Gastroesophageal sphincter (tissue), 4 donors: Measurements from ENCODE around the gene CD55. TPM values are rescaled to one million over a fixed set of nuclear protein-coding genes. Genes with fewer than 3 reads are reported as not detected.

Experiments used
- ATAC-seq: fragments of 150-250 bp; one replicate; pipeline ENCODE4 v1.9.1; 2016; ENCODE audit warnings: mild to moderate bottlenecking, moderate library complexity
- H3K27ac ChIP-seq, 4 donors: fragments of 200-600 bp; sonication (generic) in 3 of 4; 1 replicate in 3 of 4; 2 replicates in 1 of 4; pipeline ENCODE4 v1.5.1; 2016 to 2019
- H3K27me3 ChIP-seq: fragments of 200-600 bp; sonication (generic); one replicate; pipeline ENCODE4 v1.5.1; 2019
- H3K36me3 ChIP-seq, 2 donors: fragments of 200-600 bp; sonication (generic); one replicate each; pipeline ENCODE4 v1.5.1; 2019; ENCODE audit warnings: control low read depth in 1 of 2
- H3K4me1 ChIP-seq, 3 donors: fragments of 200-600 bp; sonication (generic); 1 replicate in 2 of 3; 2 replicates in 1 of 3; pipeline ENCODE4 v1.5.1; 2016 to 2019; ENCODE audit warnings: control low read depth in 2 of 3
- H3K4me3 ChIP-seq, 2 donors: fragments of 200-600 bp; sonication (generic); one replicate each; pipeline ENCODE4 v1.5.1; 2019; ENCODE audit warnings: mild to moderate bottlenecking in 1 of 2, moderate library complexity in 1 of 2
- H3K9me3 ChIP-seq, 3 donors: fragments of 200-600 bp; sonication (generic); one replicate each; pipeline ENCODE4 v1.5.1; 2017 to 2019; ENCODE audit warnings: control low read depth in 2 of 3
- CTCF ChIP-seq, 4 experiments: fragments of 200-600 bp in 2 of 4; fragments of 450-650 bp in 2 of 4; sonication (generic) in 1 of 4; IDR thresholded peaks; one replicate each; pipeline ENCODE4 v1.5.1; 2017 to 2019; ENCODE audit warnings: antibody characterized with exemption in 4 of 4, mild to moderate bottlenecking in 2 of 4, moderate library complexity in 2 of 4
- EP300 ChIP-seq: sonication (generic); formaldehyde crosslinking; IDR thresholded peaks from one replicate; pipeline ENCODE4 v1.6.1; 2017; ENCODE audit warnings: antibody characterized with exemption, mild to moderate bottlenecking
- POLR2A ChIP-seq, 2 donors: fragments of 450-650 bp; IDR thresholded peaks; one replicate each; pipeline ENCODE4 v1.6.1; 2017; ENCODE audit warnings: antibody characterized with exemption in 2 of 2, mild to moderate bottlenecking in 2 of 2, moderate library complexity in 1 of 2
- POLR2AphosphoS5 ChIP-seq: sonication (generic); formaldehyde crosslinking; IDR thresholded peaks from one replicate; pipeline ENCODE4 v1.6.1; 2017; ENCODE audit warnings: antibody characterized with exemption
- WGBS, 2 donors: methylation state at CpG; one replicate each; pipeline ENCODE4 v1.1.5; 2018; ENCODE audit warnings: low coverage in 1 of 2; 5-methylcytosine and 5-hydroxymethylcytosine counted together
- total RNA-seq, 4 donors: library from RNA; depleted of rRNA; stranded (reverse); fragments of >200 nt; gene quantifications; one replicate each; pipeline ENCODE4 v1.1.0, GENCODE V29; 2016

CD55 gene
- total RNA-seq, 4 donors from 2014 or later: 24.7 to 78.4 (median 41.5) TPM

GRCh38 chr1:207355513-207356295 lies 34.2 kb downstream of the CD55 start:
- no peaks in the 10 kb centered on the region for H3K27me3 ChIP-seq
- H3K9me3 ChIP-seq: no peaks in the 10 kb centered on the region
- H3K36me3 ChIP-seq: no peaks in the 10 kb centered on the region
- no peaks in the 10 kb centered on the region for H3K4me1 ChIP-seq
- no peak overlapping the region for H3K4me3 ChIP-seq
- WGBS, 2 donors: 85 to 88% methylated on average over 3 of the region's 3 CpGs
- TF ChIP-seq EP300 (no peak), POLR2AphosphoS5 (no peak), POLR2A (IDR thresholded peaks at IDR 0.05) (no peak), CTCF (IDR thresholded peaks at IDR 0.05) (no peak)
- ATAC-seq: no peak
- H3K27ac ChIP-seq: no peak overlapping the region

- Histone ChIP-seq H3K27ac (no peak overlapping the region), H3K27me3 (no peaks in the 10 kb centered on the region), H3K9me3 (no peaks in the 10 kb centered on the region), H3K4me3 (no peak overlapping the region), H3K4me1 (no peaks in the 10 kb centered on the region), H3K36me3 (peaks cover 0 to 34% of the 10 kb centered on the region in 2 donors)
- ATAC-seq: no peak
- TF ChIP-seq POLR2AphosphoS5 (no peak), EP300 (no peak), POLR2A (IDR thresholded peaks at IDR 0.05) (no peak)
- 54 to 66% methylated on average over 2 to 3 of the region's 3 CpGs for WGBS, 2 donors
Measured at GRCh38 chr1:207361029-207361428, 39.6 kb downstream of the CD55 start.

GRCh38 chr1:207361889-207362288 lies 40.4 kb downstream of the CD55 start:
- no peaks in the 10 kb centered on the region for H3K9me3 ChIP-seq
- WGBS, 2 donors: 81 to 86% methylated on average over 1 to 2 of the region's 2 CpGs
- H3K36me3 ChIP-seq: peaks cover 0 to 41% of the 10 kb centered on the region in 2 donors
- ATAC-seq: no peak
- no peak overlapping the region for H3K4me3 ChIP-seq
- no peaks in the 10 kb centered on the region for H3K27me3 ChIP-seq
- H3K27ac ChIP-seq: no peak overlapping the region
- H3K4me1 ChIP-seq: no peaks in the 10 kb centered on the region
- TF ChIP-seq EP300 (no peak), POLR2AphosphoS5 (no peak), POLR2A (IDR thresholded peaks at IDR 0.05) (no peak), CTCF (IDR thresholded peaks at IDR 0.05) (no peak)

DNA sequence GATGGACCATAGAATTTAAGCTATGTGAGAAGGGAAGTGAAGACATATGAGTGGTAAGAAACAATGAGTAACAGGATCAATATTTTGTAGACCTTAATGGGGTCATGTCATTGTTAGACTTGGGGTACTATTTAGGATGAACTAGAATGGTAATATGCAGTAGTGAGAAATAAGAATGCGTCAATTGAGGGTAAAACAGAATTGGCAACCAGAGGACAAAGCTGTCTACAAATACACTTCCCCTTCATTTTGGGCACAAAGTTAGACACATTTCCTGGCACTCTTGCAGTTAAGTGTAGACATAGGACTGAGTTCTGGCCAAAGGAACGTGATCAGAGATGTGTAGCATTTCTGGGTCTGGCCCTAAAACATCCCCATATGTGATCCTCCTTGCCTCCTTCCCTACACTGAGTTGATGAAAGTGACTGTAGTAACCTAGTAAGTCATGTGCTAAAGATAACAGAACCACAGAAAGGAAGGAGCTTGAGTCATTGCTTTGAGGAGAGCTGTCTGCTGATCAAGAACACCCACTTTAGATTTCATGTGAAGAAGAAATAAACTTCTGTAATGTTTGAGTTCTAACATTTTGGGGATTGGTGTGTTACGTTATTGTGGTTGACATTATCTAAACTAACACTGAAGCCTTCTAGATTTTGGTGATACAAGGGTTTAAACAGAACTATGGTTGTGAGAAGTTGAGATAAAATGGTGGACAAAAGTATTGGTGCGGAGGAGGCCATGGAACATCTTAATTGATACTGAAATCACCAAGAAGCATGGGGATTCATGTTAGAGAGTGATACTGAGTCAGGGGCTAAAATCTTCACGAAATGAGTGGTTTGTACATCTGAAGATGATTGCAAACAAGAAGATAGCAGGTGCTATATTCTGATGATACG lies 41.7 kb downstream of the CD55 start:
- Histone ChIP-seq H3K4me3 (no peak overlapping the region), H3K9me3 (no peaks in the 10 kb centered on the region), H3K36me3 (peaks cover 0 to 41% of the 10 kb centered on the region in 2 donors), H3K4me1 (no peaks in the 10 kb centered on the region), H3K27me3 (no peaks in the 10 kb centered on the region), H3K27ac (no peak overlapping the region)
- no peak for ATAC-seq
- TF ChIP-seq EP300: no peak
- no peak for TF ChIP-seq CTCF (IDR thresholded peaks at IDR 0.05)
- TF ChIP-seq POLR2A (IDR thresholded peaks at IDR 0.05): no peak
- no peak for TF ChIP-seq POLR2AphosphoS5
- 89 to 90% methylated on average over 6 of the region's 6 CpGs for WGBS, 2 donors

GRCh38 chr1:207363871-207364270 lies 42.4 kb downstream of the CD55 start:
- no peak for ATAC-seq
- no peak overlapping the region for H3K4me3 ChIP-seq
- peaks cover 0 to 41% of the 10 kb centered on the region in 2 donors for H3K36me3 ChIP-seq
- TF ChIP-seq CTCF (IDR thresholded peaks at IDR 0.05) (no peak), EP300 (no peak), POLR2AphosphoS5 (no peak), POLR2A (IDR thresholded peaks at IDR 0.05) (no peak)
- H3K27me3 ChIP-seq: no peaks in the 10 kb centered on the region
- no peaks in the 10 kb centered on the region for H3K4me1 ChIP-seq
- no peak overlapping the region for H3K27ac ChIP-seq
- H3K9me3 ChIP-seq: no peaks in the 10 kb centered on the region
